DMS79 treated with DMSO at 0.1 percent for 48 hours (cell line): Measurements from ENCODE around the gene ATG10.
A peak's percentile ranks its signal among the peaks of the same experiment; 100 is the strongest.
"Not testable (repeated sequence)": the region's sequence is repeated elsewhere in the genome, so short reads cannot be mapped to it uniquely, and the experiment has no call there.

ENCODE experiments used
- DNase-seq: peaks from one replicate; lab custom pipeline; 2025; lab: John Stamatoyannopoulos, UW

Gene ATG10

GRCh38 chr5:82222597-82223574 is 251.1 kb downstream of the ATG10 start:
- no peak for DNase-seq

- peak; percentile 19 for DNase-seq
Measured at GRCh38 chr5:82225525-82226172, 253.8 kb downstream of the ATG10 start.

- no peak for DNase-seq
Measured at GRCh38 chr5:82234885-82235284, 263.1 kb downstream of the ATG10 start.

- no peak for DNase-seq
Measured at GRCh38 chr5:82244151-82244550, 272.3 kb downstream of the ATG10 start.

- no peak for DNase-seq
Measured at GRCh38 chr5:82244854-82245635, 273.2 kb downstream of the ATG10 start.

GRCh38 chr5:82246960-82247574 is 275.2 kb downstream of the ATG10 start:
- no peak for DNase-seq

GRCh38 chr5:82252744-82253143 is 280.9 kb downstream of the ATG10 start:
- DNase-seq = no peak

GRCh38 chr5:82255844-82256243 is 284.0 kb downstream of the ATG10 start:
- no peak for DNase-seq

- DNase-seq = no peak
Measured at GRCh38 chr5:82257247-82257646, 285.4 kb downstream of the ATG10 start.

GRCh38 chr5:82257729-82258128 is 285.9 kb downstream of the ATG10 start:
- DNase-seq = no peak

GRCh38 chr5:82259172-82259800 is 287.5 kb downstream of the ATG10 start:
- DNase-seq = no peak

GRCh38 chr5:82265047-82265446 is 293.2 kb downstream of the ATG10 start:
- DNase-seq = no peak

GRCh38 chr5:82267297-82267933 is 295.6 kb downstream of the ATG10 start:
- DNase-seq = not testable (repeated sequence)

- not testable (repeated sequence) for DNase-seq
Measured at GRCh38 chr5:82269363-82269762, 297.5 kb downstream of the ATG10 start.

- not testable (repeated sequence) for DNase-seq
Measured at GRCh38 chr5:82272571-82273356, 300.9 kb downstream of the ATG10 start.

- not testable (repeated sequence) for DNase-seq
Measured at GRCh38 chr5:82273426-82273825, 301.6 kb downstream of the ATG10 start.

- DNase-seq = no peak
Measured at GRCh38 chr5:82274343-82275211, 302.8 kb downstream of the ATG10 start.

GRCh38 chr5:82275216-82275664 is 303.4 kb downstream of the ATG10 start:
- DNase-seq = no peak
